Breast epithelium (tissue), 3 donors: ENCODE measurements around the gene ATP2B1.

Experiments used
- POLR2A ChIP-seq: fragments of 450-650 bp; IDR thresholded peaks from one replicate; pipeline ENCODE4 v1.6.1; 2016; ENCODE audit warnings: antibody characterized with exemption, mild to moderate bottlenecking, moderate library complexity
- POLR2AphosphoS5 ChIP-seq, 3 donors: sonication (generic); formaldehyde crosslinking; IDR thresholded peaks; one replicate each; pipeline ENCODE4 v1.6.1; 2017; ENCODE audit warnings: antibody characterized with exemption in 3 of 3
- TF ChIP-seq, protein P1 (sequence below), 3 donors: fragments of 450-650 bp; IDR thresholded peaks; one replicate each; pipeline ENCODE4 v1.5.1; 2016 to 2017; ENCODE audit warnings: antibody characterized with exemption in 3 of 3, mild to moderate bottlenecking in 3 of 3, moderate library complexity in 3 of 3

DNA sequence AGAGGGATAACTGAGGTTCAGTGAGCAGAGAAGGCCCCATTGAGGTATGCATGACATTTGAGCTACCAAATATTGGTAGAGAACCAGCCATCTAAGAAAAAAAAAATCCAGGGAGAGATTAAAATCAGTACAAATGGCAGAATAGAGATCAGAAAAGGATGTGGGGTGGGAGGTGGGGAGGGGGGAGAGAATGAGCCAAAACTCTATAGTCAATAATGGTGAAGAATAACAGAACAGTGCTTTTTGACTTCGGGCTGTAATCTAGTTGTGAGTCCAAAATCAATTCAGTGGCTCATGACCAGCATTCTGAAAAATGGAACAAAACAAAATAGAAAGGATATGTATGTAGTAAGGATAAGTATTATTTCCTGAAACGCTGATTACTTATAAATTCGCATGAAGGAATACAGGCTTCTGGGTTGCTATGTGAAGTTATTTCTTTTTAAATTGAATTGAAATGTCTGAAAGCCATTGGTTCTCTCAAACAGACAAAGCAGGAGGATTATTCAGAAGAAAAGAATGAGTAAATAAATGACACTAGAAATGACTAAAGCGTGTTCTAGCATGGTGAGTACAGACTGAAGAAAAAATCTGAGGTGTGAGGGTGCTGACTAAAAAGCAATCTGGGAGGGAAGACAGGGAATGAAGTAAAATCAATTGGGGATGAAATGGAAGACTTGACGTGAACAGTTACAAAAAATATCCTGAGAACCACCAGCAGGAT, 72.4 kb downstream of the ATP2B1 start:
- TF ChIP-seq, protein P1, sequence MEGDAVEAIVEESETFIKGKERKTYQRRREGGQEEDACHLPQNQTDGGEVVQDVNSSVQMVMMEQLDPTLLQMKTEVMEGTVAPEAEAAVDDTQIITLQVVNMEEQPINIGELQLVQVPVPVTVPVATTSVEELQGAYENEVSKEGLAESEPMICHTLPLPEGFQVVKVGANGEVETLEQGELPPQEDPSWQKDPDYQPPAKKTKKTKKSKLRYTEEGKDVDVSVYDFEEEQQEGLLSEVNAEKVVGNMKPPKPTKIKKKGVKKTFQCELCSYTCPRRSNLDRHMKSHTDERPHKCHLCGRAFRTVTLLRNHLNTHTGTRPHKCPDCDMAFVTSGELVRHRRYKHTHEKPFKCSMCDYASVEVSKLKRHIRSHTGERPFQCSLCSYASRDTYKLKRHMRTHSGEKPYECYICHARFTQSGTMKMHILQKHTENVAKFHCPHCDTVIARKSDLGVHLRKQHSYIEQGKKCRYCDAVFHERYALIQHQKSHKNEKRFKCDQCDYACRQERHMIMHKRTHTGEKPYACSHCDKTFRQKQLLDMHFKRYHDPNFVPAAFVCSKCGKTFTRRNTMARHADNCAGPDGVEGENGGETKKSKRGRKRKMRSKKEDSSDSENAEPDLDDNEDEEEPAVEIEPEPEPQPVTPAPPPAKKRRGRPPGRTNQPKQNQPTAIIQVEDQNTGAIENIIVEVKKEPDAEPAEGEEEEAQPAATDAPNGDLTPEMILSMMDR (IDR thresholded peaks at IDR 0.05): no peak
- TF ChIP-seq POLR2AphosphoS5 (IDR thresholded peaks at IDR 0.05) (no peak), POLR2A (no peak)
